Measurements from ENCODE around the gene SRC. TPM values are rescaled to one million over a fixed set of nuclear protein-coding genes. Genes with fewer than 3 reads are reported as not detected.

Gene SRC
- total and polyA plus RNA-seq, 2 of the 8 experiments (the other 6 are each of a cell fraction or from before 2014, with no cell fraction given) = 27.6 to 28.8 TPM

DNA sequence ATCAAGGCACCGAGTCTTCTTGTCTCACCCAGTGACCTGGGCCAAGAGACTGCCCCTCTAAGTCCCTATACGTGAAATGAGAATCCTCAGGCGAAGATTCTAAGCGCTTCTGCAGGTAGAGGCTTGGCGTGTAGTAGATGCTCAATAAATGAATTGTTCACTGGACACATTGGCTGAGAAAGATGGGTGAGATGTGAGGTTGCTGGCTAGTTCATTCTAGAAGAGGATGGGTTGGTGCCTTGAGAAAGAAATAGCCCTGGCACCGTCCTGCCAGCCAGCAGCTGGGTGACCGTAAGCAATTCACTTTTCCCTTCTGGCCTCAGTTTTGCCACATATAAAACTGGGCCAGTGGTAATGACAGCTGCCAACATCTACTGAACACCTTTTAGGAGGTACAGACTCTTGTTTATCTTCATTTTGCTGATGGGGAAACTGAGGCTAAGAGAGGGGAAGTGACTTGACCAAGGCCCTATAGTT lies 1.4 kb downstream of the SRC start:
- peaks cover 0 to 11% (median 6%) of the 10 kb centered on the region in 4 experiments; a peak in 4 of 7 replicates for H3K4me1 ChIP-seq (replicated peaks in 1 of 4; ENCODE audit: control insufficient read depth in 3 of 4, insufficient read depth in 4 of 4, low read length in 3 of 4)
- no peaks in the 10 kb centered on the region for H3K9me3 ChIP-seq (ENCODE audit: insufficient read depth in 2 of 2, low read depth in 1 of 2, low read length in 1 of 2)
- no peak overlapping the region for H3K56ac ChIP-seq (replicated peaks; ENCODE audit: insufficient read length, low read depth, low read length)
- H2BK120ac ChIP-seq (replicated peaks; ENCODE audit: low read depth, low read length) = no peak overlapping the region
- no peak overlapping the region for H3K23ac ChIP-seq (ENCODE audit: insufficient read length)
- FAIRE-seq (no peak), DNase-seq (ENCODE audit: low read depth in 1 of 2, low spot score in 2 of 2) (no peak)
- H3K79me2 ChIP-seq (ENCODE audit: control insufficient read depth in 1 of 2, insufficient read depth in 2 of 2, low read length in 2 of 2) = peaks cover 6 to 58% of the 10 kb centered on the region in 2 experiments; a peak in 3 of 4 replicates
- H3K4me2 ChIP-seq (ENCODE audit: insufficient read depth in 1 of 2, low read depth in 2 of 2, low read length in 2 of 2) = peak overlapping the region; percentile 68 to 70; a peak in 3 of 4 replicates
- H2AK5ac ChIP-seq (ENCODE audit: low read depth, low read length) = 0 out of 2 replicates have a peak overlapping the region, but pooled peaks have one; percentile 71
- no peak overlapping the region for H3K14ac ChIP-seq (ENCODE audit: insufficient read length)
- no peaks in the 10 kb centered on the region for H3K27me3 ChIP-seq (replicated peaks in 1 of 4; ENCODE audit: control insufficient read depth in 3 of 4, extremely low read depth in 1 of 4, insufficient read depth in 3 of 4, low read length in 3 of 4)
- H4K5ac ChIP-seq (ENCODE audit: insufficient read length, low read depth, low read length) = no peak overlapping the region
- CTCF ChIA-PET (ENCODE audit: partially characterized antibody) = interaction anchor here (0.9 to 1.5 kb wide), 4 partner anchors 42 to 159 kb away, joined by 3 to 4 read pairs (median 3); no protein-coding TSS in a partner anchor
- H3K79me1 ChIP-seq (ENCODE audit: low read depth, low read length) = peaks cover 12% of the 10 kb centered on the region
- TF ChIP-seq POLR2A (IDR thresholded peaks at IDR 0.05; ENCODE audit: control extremely low read depth in 1 of 2, low read depth in 2 of 2, low read length in 2 of 2) = no peak
- TF ChIP-seq ASH2L (IDR thresholded peaks at IDR 0.05; ENCODE audit: low read length) = no peak
- no peak for TF ChIP-seq JUN (IDR thresholded peaks at IDR 0.05; ENCODE audit: low read depth, low read length)
- no peak for TF ChIP-seq SUZ12 (IDR thresholded peaks at IDR 0.05; ENCODE audit: low read length)
- no peaks in the 10 kb centered on the region; the same call in 1 of the 2 replicates for H3K23me2 ChIP-seq (ENCODE audit: low read depth, low read length)
- no peak overlapping the region for H4K91ac ChIP-seq (replicated peaks; ENCODE audit: insufficient read length, low read length)
- H3K18ac ChIP-seq (ENCODE audit: extremely low read depth, low read length) = no peak overlapping the region
- no peak overlapping the region for H3K9ac ChIP-seq (replicated peaks in 1 of 4; ENCODE audit: extremely low read depth in 1 of 4, low read depth in 3 of 4, low read length in 3 of 4)
- H2BK20ac ChIP-seq (ENCODE audit: low read length) = no peak overlapping the region
- 92% methylated on average over 7 of the region's 7 CpGs; no CpG with 5 or more reads in 1 of the 2 experiments for WGBS, 2 experiments (ENCODE audit: extremely low coverage in 1 of 2, insufficient coverage in 1 of 2, insufficient read length in 1 of 2, insufficient replicate concordance in 2 of 2, low coverage in 1 of 2, low lambda C conversion rate in 2 of 2, missing lambda C conversion rate in 1 of 2)
- H2BK15ac ChIP-seq (ENCODE audit: low read length) = 0 out of 2 replicates have a peak overlapping the region, but pooled peaks have one; percentile 81
- H2BK5ac ChIP-seq (ENCODE audit: low read depth, low read length) = no peak overlapping the region; the same call in 1 of the 2 replicates
- no peak overlapping the region for H4K8ac ChIP-seq (ENCODE audit: extremely low read depth, insufficient read depth, low read length)
- 0 out of 2 replicates have a peak overlapping the region, but pooled peaks have one; percentile 5 for H2BK12ac ChIP-seq (ENCODE audit: low read depth, low read length)
- no peak overlapping the region for H2AFZ ChIP-seq (ENCODE audit: low read length)
- H3K4ac ChIP-seq (replicated peaks; ENCODE audit: insufficient read length, low read depth, low read length) = no peak overlapping the region
- POLR2A ChIA-PET (ENCODE audit: partially characterized antibody) = interaction anchor here (0.8 to 8.3 kb wide), 12 partner anchors 9 to 75 kb away, joined by 3 to 50 read pairs (median 4); no protein-coding TSS in a partner anchor
- H3K27ac ChIP-seq (ENCODE audit: low read depth, low read length) = no peak overlapping the region
- peak overlapping the region in 3 of 4 experiments; percentile 33 to 67 (median 40); a peak in 4 of 8 replicates for H3K4me3 ChIP-seq (ENCODE audit: extremely low read depth in 1 of 4, insufficient read depth in 2 of 4, low read depth in 3 of 4, low read length in 4 of 4)
- peaks cover 0 to 4% (median 0%) of the 10 kb centered on the region in 4 experiments; a peak in 2 of 8 replicates for H3K36me3 ChIP-seq (ENCODE audit: control insufficient read depth in 2 of 4, insufficient read depth in 4 of 4, low read length in 3 of 4)
- H4K20me1 ChIP-seq (replicated peaks in 1 of 2; ENCODE audit: control insufficient read depth in 1 of 2, insufficient read depth in 2 of 2, low read length in 2 of 2) = peaks cover 3 to 16% of the 10 kb centered on the region in 2 experiments

All from H1 (cell line).